NCI-H748 (cell line): ENCODE data around the gene P2RX4.
"Not testable (repeated sequence)": the region's sequence is repeated elsewhere in the genome, so short reads cannot be mapped to it uniquely, and the experiment has no call there.

ENCODE experiments used
- DNase-seq: peaks from one replicate; lab custom pipeline; 2025; ENCODE audit not compliant: unreplicated experiment; lab: John Stamatoyannopoulos, UW

The P2RX4 gene, protein sequence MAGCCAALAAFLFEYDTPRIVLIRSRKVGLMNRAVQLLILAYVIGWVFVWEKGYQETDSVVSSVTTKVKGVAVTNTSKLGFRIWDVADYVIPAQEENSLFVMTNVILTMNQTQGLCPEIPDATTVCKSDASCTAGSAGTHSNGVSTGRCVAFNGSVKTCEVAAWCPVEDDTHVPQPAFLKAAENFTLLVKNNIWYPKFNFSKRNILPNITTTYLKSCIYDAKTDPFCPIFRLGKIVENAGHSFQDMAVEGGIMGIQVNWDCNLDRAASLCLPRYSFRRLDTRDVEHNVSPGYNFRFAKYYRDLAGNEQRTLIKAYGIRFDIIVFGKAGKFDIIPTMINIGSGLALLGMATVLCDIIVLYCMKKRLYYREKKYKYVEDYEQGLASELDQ

DNA sequence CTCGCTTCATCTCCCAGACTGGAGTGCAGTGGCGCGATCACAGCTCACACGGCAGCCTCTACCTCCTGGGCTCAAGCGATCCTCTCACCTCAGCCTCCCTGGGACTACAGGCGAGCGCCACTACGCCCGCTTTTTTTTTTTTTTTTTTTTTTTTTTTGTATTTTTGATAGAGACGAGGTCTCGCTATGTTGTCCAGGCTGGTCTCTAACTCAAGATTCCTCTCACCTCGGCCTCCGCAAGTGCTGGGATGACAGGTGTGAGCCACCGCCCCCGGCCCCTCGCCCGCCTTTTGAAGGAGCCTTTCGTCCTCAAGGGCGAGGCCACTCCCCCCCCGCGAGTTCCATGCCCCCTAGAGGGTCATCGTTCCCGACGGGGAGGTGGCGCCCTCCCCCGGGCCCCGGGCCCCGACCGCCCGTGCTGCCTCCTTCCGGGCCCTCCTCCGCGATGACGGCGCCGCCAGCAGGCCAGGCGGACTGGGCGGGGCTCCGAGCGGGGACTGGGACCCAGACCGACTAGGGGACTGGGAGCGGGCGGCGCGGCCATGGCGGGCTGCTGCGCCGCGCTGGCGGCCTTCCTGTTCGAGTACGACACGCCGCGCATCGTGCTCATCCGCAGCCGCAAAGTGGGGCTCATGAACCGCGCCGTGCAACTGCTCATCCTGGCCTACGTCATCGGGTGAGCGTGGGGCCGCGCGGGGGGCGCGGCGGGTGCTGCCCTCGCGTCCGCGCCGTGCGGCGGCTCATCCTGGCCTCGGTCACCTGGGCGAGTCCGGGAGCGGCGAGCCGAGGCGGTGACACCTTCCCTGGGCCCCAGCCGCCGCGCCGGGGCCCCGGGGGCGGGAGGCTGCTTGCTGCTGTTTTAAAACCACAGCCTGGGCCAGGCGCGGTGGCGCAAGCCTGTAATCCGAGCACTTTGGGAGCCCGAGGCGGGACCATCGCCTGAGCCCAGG is at the start of gene P2RX4:
P2RX4 (plus strand) TSS at position 506 of the 949 bp plus-strand sequence; CDS start at position 542, 36 bp downstream.
- peak; percentile 87 for DNase-seq

- no peak for DNase-seq
These were observed 47.5 kb upstream of the P2RX4 start for GRCh38 chr12:121162384-121162783.

- DNase-seq, result no peak
These were observed 46.9 kb upstream of the P2RX4 start for GRCh38 chr12:121162985-121163384.

GRCh38 chr12:121164839-121165238 is 45.1 kb upstream of the P2RX4 start:
- DNase-seq, result not testable (repeated sequence)

DNA sequence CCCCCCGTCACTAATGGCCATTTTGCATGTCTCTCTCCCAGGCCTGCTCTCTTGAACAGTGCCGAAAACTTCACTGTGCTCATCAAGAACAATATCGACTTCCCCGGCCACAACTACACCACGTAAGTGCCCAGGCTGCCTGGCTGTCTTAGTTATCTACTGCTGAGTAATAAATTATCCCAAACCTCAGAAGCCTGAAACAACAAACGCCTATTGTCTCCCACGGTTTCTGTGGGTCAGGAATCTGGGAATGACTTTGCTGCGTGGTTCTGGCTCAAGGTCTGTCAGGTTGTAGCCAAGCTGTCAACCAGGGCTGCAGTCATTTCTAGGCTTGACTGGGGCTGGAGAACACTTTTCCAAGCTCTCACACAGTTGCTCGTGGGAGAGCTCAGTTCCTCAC is 44.6 kb upstream of the P2RX4 start:
- DNase-seq, result no peak

DNA sequence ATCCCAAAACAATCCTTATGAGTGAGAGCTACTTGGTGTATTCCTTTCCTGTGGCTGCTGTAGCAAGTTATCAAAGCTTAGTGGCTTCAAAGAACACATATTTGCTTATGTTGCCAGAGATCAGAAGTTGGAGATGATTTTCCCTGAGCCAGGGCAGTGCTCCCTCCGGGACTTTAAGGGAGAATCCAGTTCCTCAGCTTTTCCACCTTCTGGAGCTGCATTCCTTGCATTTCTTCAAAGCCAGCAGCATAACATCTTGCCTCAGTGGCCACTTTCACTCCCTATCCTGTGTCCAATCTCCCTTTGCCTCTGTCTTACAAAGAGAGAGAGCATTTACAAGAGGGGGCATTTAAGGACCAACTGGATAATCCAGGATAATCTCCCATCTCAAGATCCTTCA is 43.6 kb upstream of the P2RX4 start:
- no peak for DNase-seq

DNA sequence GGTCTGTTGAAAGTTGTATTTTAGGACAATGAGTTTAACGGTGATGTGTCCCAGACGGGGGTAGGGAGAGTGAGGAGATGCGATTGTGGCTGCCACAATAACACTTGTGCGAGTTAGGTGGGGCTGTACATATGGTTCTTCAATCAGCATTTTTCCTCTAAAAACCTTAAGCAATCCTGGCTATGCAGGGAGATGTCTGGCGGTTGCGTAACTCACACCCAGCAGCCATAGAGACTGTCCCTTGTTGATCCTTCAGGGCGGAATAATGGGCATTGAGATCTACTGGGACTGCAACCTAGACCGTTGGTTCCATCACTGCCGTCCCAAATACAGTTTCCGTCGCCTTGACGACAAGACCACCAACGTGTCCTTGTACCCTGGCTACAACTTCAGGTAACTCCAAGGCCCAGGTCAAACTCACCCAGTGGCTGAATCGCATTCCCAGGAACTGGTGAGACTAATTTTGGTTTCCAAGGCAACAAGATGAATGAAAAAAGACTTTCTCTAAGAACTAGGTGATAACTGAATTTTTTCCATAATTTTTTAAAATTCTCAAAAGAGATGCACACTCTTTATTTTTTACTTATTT is 42.6 kb upstream of the P2RX4 start:
- no peak for DNase-seq

DNA sequence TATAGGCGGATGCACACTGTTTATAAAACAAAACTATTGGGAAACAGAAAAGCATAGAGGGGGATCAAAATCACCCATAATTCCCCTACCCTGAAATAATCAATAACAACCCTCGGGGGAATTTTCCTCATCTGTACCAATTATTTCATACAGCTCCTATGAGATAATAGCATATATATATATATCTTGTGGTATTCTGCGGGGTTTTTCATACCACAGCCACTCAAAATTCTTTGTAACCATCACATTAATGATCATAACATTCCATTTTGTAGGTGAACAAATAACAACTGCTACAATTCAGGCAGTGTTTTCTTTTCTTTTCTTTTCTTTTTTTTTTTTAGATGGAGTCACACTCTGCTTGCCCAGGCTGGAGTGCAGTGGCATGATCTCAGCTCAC is 42.0 kb upstream of the P2RX4 start:
- DNase-seq, result no peak

DNA sequence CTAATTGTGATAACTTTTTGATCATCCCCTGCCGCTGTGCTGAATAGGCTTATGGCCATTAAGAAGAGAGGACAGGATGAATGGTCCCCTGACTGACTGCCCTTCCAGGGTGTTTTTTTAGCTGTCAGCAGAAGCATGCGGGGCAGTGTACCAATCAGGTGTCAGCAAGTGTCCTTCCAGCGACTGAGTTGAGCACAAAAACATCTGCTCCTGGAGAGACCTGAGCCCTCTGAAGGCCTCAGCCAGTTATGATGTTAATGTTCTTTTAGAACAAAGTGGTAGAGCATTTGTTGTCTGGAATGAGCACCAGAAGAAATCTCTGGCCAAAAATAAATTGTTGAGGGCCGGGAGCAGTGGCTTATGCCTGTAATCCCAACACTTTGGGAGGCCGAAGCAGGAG is 39.8 kb upstream of the P2RX4 start:
- DNase-seq, result no peak

GRCh38 chr12:121170611-121171260 is 39.2 kb upstream of the P2RX4 start:
- no peak for DNase-seq

- no peak for DNase-seq
These were observed 37.8 kb upstream of the P2RX4 start for GRCh38 chr12:121172145-121172544.

GRCh38 chr12:121175383-121176119 is 34.4 kb upstream of the P2RX4 start:
- no peak for DNase-seq

- no peak for DNase-seq
These were observed 33.0 kb upstream of the P2RX4 start for GRCh38 chr12:121176826-121177529.

DNA sequence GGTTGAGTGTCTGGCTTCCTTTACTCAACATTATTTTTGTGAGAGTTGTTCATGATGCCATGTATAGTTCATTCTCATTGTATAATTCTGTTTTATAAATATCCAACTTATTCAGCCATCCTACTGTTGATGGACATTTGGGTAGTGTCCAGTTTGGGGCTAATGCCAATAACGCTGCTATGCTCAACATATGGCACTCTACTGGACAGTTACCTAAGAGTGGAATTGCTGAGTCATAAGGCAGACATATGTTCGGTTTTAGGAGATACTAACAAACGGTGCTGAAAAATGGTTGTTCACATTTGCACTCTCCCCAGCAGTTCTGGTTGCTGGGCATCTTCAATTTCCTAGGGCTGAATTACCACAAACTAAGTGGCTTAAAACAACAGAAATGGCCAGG is 28.7 kb upstream of the P2RX4 start:
- no peak for DNase-seq

DNA sequence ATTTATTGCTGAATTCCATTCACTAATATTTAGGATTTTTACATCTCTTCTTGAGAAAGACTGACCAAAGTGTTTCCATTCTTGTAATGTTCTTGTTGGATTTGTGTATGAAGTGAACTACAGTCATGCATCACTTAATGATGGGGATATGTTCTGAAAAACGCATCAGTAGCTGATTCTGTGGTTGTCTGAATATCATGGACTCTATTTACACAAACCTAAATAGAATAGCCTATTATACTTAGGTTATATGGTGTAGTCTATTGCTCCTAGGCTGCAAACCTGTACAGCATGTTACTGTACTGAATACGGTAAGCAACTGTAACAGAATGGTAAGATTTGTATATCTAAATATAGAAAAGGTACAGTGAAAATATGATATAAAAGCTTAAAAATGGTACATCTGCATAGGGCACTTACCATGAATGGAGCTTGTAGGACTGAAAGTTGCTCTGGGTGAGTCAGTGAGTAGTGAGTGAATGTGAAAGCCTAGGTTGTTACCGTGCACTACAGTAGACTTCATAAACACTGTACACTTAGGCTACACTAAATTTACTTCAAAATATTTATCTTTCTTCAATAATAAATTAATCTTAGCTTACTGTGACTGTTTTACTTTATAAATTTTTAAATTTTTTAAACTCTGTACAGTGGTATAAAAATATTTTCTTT is 27.6 kb upstream of the P2RX4 start:
- no peak for DNase-seq

- DNase-seq, result no peak
These were observed 25.5 kb upstream of the P2RX4 start for GRCh38 chr12:121184425-121184824.

- DNase-seq, result no peak
These were observed 24.7 kb upstream of the P2RX4 start for GRCh38 chr12:121184984-121185889.

DNA sequence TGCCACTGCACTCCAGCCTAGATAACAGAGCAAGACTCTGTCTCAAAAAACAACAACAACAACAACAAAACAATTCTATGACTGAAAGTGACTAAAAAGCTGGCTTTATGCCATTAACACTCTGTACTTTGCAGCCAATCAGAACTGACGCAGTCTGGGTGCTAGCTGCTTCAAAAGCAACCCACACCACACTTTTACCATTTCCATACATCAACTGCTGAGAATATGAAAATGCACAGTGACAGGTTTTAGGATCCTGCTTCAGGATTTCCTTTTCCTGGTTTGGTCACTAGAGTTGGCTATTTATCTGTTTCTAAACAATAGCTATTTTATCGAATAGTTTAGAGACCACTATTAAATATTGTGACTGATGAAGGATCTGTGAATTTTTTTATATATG is 23.1 kb upstream of the P2RX4 start:
- DNase-seq, result no peak
